ENCODE measurements around the gene CLEC2L. TPM values are rescaled to one million over a fixed set of nuclear protein-coding genes. Genes with fewer than 3 reads are reported as not detected.
A peak's percentile ranks its signal among the peaks of the same experiment; 100 is the strongest.

The CLEC2L gene
- total RNA-seq, 2 experiments from 2014 or later: not detected

DNA sequence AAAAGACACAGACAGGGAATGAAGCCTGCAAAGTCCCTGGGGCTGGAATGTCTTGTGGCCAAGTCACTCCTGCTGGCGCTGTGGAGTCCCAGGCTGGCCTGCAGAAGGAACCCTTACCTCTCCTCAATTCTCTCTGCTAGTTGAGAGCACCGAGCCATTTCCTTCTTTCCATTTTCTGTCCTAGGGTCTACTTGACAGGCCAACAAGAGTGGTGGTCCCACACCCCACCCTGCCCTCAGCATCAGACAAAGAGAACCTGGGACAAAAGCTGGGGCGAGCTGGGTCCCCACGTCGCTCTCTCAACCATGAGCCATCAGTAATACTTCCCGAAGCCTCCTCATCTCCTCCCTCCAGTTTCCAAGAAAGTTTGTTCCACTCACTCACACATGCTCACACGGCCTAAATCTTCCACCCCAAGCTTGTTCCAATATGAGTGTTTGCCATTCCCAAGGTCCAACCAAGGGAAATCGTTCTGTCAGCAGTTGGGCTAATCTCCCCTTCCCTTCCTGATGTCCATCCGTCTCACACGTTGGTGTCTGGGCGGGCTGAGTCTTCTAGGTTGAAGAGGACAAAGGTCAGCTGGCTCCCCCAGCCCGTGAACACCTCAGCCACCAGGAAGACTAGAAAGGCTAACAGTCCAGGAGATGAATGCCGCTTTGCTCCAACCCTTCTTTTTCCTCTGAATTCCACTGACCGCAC is 44.3 kb downstream of the CLEC2L start:
- H3K4me3 Mint-ChIP-seq: no peak overlapping the region
- CTCF ChIA-PET: no interaction called here
- ATAC-seq (no peak), DNase-seq (no peak)
- H3K27me3 Mint-ChIP-seq: no peaks in the 10 kb centered on the region
- no peaks in the 10 kb centered on the region for H3K4me1 Mint-ChIP-seq
- H3K9me3 Mint-ChIP-seq (ENCODE audit: low read depth): no peaks in the 10 kb centered on the region
- no peaks in the 10 kb centered on the region for H3K36me3 Mint-ChIP-seq
- no peak overlapping the region for H3K27ac Mint-ChIP-seq

- Mint-ChIP-seq H3K27me3 (no peaks in the 10 kb centered on the region), H3K27ac (no peak overlapping the region)
These were observed 44.8 kb downstream of the CLEC2L start for GRCh38 chr7:139568346-139568675.

GRCh38 chr7:139568813-139569490 is 45.5 kb downstream of the CLEC2L start:
- H3K27ac Mint-ChIP-seq: no peak overlapping the region
- CTCF ChIA-PET: no interaction called here
- DNase-seq (no peak), ATAC-seq (no peak)
- no peaks in the 10 kb centered on the region for H3K27me3 Mint-ChIP-seq
- H3K4me3 Mint-ChIP-seq: no peak overlapping the region
- H3K36me3 Mint-ChIP-seq: no peaks in the 10 kb centered on the region
- H3K9me3 Mint-ChIP-seq (ENCODE audit: low read depth): no peaks in the 10 kb centered on the region
- H3K4me1 Mint-ChIP-seq: no peaks in the 10 kb centered on the region

More at GRCh38 chr7:139568346-139568675, 44.8 kb downstream of the CLEC2L start:
- Mint-ChIP-seq H3K4me3 (no peak overlapping the region), H3K36me3 (no peaks in the 10 kb centered on the region), H3K9me3 (ENCODE audit: low read depth) (no peaks in the 10 kb centered on the region), H3K4me1 (no peaks in the 10 kb centered on the region)
- ATAC-seq (no peak), DNase-seq (no peak)
- CTCF ChIA-PET: no interaction called here

DNA sequence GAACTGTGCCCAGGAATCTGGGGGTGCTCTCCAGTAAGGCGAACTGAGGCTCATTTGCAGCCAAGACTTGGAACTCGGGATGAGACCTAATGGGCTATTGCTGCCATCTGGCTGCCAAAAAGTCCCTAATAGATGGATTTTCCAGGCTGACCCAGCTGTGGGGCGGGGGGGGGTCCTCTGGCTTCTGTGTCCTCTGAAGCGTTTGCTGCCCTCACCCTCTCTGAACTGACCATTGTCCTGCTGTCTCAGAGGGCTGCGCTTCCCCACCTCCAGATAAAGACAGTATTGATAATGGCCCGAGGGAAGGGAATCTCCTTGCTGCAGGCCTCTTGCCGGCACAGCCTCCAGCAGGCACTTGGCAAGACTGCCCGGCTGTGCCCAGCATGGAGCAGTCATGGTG is 46.6 kb downstream of the CLEC2L start:
- Mint-ChIP-seq H3K27ac (no peak overlapping the region), H3K4me1 (no peaks in the 10 kb centered on the region), H3K36me3 (no peaks in the 10 kb centered on the region), H3K27me3 (no peaks in the 10 kb centered on the region), H3K4me3 (no peak overlapping the region), H3K9me3 (ENCODE audit: low read depth) (no peaks in the 10 kb centered on the region)
- CTCF ChIA-PET: no interaction called here
- ATAC-seq (no peak), DNase-seq (no peak)

DNA sequence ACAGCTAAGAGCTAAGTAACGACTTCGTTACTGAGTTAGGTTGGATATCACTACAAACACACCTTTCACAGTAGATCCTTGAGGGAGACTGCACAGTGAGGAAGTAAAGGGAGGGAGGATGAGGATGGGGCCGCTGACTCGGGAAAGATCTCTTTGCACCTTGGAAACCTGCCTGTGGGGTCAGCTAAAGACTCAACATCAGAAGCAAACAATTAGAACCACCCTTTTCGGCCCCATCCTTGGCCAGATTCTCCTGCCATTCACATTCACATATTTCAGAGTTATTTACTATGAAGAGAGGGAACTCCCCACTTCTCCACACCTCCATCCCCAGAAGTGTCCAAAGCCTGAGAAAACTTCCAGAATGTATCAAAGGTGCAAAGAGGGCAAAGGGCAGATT is 47.1 kb downstream of the CLEC2L start:
- H3K27ac Mint-ChIP-seq: no peak overlapping the region
- ATAC-seq: no peak
- CTCF ChIA-PET: no interaction called here
- H3K27me3 Mint-ChIP-seq: no peaks in the 10 kb centered on the region
- H3K9me3 Mint-ChIP-seq (ENCODE audit: low read depth): no peaks in the 10 kb centered on the region
- no peak overlapping the region for H3K4me3 Mint-ChIP-seq
- H3K4me1 Mint-ChIP-seq: no peaks in the 10 kb centered on the region
- DNase-seq: no peak
- no peaks in the 10 kb centered on the region for H3K36me3 Mint-ChIP-seq

DNA sequence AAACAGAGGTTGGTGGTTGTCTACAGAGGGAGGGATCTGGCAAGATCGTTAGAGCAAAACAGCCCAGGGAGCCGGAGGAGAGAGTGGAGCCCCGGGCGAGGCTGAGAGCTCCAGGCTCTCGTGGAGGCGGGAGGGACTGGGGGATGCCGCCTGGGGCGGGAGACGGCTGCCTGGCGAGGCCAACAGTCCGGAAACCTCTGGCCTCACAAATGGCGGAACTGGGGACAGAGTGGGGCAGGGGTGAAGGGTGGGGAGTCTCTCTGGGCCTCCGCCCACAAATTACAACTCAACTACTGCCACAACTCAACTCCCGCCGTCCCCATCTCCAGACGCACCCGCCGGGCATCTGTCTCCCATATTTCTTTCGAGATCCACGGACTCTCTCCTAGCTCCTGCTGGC is 47.7 kb downstream of the CLEC2L start:
- no peak for ATAC-seq
- Mint-ChIP-seq H3K27ac (no peak overlapping the region), H3K36me3 (no peaks in the 10 kb centered on the region), H3K4me3 (no peak overlapping the region), H3K9me3 (ENCODE audit: low read depth) (no peaks in the 10 kb centered on the region), H3K4me1 (no peaks in the 10 kb centered on the region), H3K27me3 (no peaks in the 10 kb centered on the region)
- CTCF ChIA-PET: no interaction called here
- DNase-seq: no peak

GRCh38 chr7:139571651-139572050 is 48.2 kb downstream of the CLEC2L start:
- CTCF ChIA-PET: no interaction called here
- DNase-seq: no peak
- Mint-ChIP-seq H3K9me3 (ENCODE audit: low read depth) (no peaks in the 10 kb centered on the region), H3K36me3 (no peaks in the 10 kb centered on the region), H3K27me3 (no peaks in the 10 kb centered on the region), H3K4me3 (no peak overlapping the region), H3K27ac (no peak overlapping the region), H3K4me1 (no peaks in the 10 kb centered on the region)
- no peak for ATAC-seq

GRCh38 chr7:139572071-139572470 is 48.6 kb downstream of the CLEC2L start:
- CTCF ChIA-PET: no interaction called here
- H3K27me3 Mint-ChIP-seq: no peaks in the 10 kb centered on the region
- ATAC-seq (no peak), DNase-seq (no peak)
- no peaks in the 10 kb centered on the region for H3K9me3 Mint-ChIP-seq (ENCODE audit: low read depth)
- no peaks in the 10 kb centered on the region for H3K36me3 Mint-ChIP-seq
- H3K4me1 Mint-ChIP-seq: no peaks in the 10 kb centered on the region
- no peak overlapping the region for H3K27ac Mint-ChIP-seq
- H3K4me3 Mint-ChIP-seq: no peak overlapping the region

DNA sequence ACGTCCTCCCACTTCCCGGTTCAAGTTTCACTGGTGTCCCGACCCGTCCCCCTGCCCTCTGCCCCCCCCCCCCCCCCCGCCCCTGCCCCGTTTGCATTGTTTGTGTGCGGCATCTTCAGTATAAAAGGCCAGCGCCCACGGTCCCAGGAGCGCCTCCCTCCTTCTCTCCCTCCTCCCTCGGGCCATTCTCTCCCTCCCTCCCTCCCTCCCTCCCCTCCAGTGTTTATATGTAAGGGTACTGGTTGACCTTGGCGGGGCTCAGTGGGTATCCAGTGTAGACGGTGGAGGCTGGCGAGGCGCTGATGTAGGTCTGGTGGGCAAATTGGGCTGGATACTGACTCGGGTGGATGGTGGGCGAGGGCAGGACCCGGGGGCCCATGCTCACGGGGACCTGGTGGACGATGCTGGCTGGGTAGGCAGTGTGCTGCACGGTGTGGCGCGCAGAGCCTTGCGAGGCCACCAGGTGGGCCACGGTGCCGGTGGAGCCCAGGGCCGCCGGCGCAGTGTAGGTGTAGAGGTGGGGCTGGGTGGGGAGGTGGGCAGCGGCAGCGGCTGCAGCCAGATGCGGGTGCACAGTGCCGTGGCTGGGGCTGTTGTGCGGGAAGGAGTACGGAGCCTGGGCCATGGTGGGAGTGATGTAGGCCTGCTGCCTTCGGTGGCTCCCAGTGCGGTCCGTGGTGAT is 49.4 kb downstream of the CLEC2L start:
- Mint-ChIP-seq H3K27ac (no peak overlapping the region), H3K4me3 (no peak overlapping the region), H3K36me3 (no peaks in the 10 kb centered on the region), H3K27me3 (no peaks in the 10 kb centered on the region), H3K9me3 (ENCODE audit: low read depth) (no peaks in the 10 kb centered on the region), H3K4me1 (no peaks in the 10 kb centered on the region)
- no peak for ATAC-seq
- no peak for DNase-seq
- CTCF ChIA-PET: no interaction called here

GRCh38 chr7:139573871-139574270 is 50.4 kb downstream of the CLEC2L start:
- H3K36me3 Mint-ChIP-seq: peaks cover 2% of the 10 kb centered on the region

GRCh38 chr7:139574618-139575337 is 51.3 kb downstream of the CLEC2L start:
- H3K27me3 Mint-ChIP-seq: no peaks in the 10 kb centered on the region
- DNase-seq (peak; percentile 36), ATAC-seq (no peak)
- no peaks in the 10 kb centered on the region for H3K9me3 Mint-ChIP-seq (ENCODE audit: low read depth)
- CTCF ChIA-PET: no interaction called here
- no peak overlapping the region for H3K27ac Mint-ChIP-seq
- H3K4me1 Mint-ChIP-seq: no peaks in the 10 kb centered on the region
- no peak overlapping the region for H3K4me3 Mint-ChIP-seq
- peaks cover 2% of the 10 kb centered on the region for H3K36me3 Mint-ChIP-seq

More at GRCh38 chr7:139573871-139574270, 50.4 kb downstream of the CLEC2L start:
- no peaks in the 10 kb centered on the region for H3K9me3 Mint-ChIP-seq (ENCODE audit: low read depth)
- H3K4me1 Mint-ChIP-seq: no peaks in the 10 kb centered on the region
- H3K27ac Mint-ChIP-seq: no peak overlapping the region
- DNase-seq (peak; percentile 15), ATAC-seq (no peak)
- H3K27me3 Mint-ChIP-seq: no peaks in the 10 kb centered on the region
- no peak overlapping the region for H3K4me3 Mint-ChIP-seq
- CTCF ChIA-PET: no interaction called here

DNA sequence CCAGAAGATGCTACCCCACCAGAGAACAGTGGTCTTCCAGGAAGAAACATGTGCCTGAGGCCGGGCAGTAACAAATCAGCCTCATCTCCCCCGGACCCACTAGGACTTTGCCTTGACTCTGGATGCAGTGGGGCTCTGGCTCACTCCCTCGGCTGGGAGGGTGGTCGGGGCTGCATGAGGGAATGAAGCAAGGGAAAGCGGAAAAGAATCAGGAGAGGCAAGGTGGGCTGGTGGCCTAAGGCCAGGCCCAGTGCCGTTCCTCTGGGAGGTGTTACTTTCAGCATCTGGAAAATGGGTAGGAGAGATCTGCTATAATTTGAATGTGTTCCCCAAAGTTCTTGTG is 51.8 kb downstream of the CLEC2L start:
- Mint-ChIP-seq H3K9me3 (ENCODE audit: low read depth) (no peaks in the 10 kb centered on the region), H3K4me3 (no peak overlapping the region), H3K36me3 (peaks cover 2% of the 10 kb centered on the region), H3K27me3 (no peaks in the 10 kb centered on the region), H3K27ac (no peak overlapping the region), H3K4me1 (no peaks in the 10 kb centered on the region)
- CTCF ChIA-PET: no interaction called here
- peak; percentile 29 for DNase-seq
- ATAC-seq: no peak

DNA sequence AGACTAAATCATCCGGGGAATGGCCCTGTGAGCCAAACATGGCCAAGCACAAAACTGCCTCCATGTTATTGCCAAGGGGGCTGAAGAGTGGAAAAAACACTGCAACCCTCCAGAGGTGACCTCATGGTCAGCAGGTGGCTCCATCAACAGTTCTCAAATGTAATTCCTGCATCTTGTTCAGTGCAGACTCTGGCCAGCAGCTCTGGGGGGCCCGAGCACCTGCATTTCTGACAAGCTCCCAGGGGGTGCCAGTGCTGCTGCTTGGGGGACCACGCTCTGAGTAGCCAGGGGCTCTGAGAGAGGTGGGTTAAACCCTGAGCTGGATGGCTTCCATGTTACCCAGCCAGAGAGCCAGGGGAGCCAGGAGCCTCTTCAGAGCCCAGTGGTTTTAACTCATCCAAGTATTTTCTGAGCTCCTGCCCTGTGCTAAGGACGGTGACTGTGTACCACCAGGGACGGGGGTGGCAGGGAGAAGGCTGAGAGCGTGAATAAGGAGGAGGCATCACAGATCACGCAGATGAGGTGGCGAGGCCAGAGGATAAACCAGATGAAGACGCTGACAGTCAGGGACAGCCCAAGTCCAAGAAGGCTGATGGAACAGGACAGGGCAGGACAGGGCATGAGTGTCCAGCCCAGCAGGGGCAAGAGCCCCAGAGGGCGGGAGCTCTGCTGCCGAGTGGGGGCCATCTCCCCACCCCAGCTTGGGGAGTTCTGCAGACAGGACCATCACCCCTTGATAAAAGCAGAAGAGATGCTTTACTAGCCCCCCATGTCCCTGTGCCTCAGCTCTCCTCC is 52.9 kb downstream of the CLEC2L start:
- peak; percentile 32 for DNase-seq
- CTCF ChIA-PET: no interaction called here
- no peak for ATAC-seq

More for the DNA sequence above, 52.9 kb downstream of the CLEC2L start:
- H3K9me3 Mint-ChIP-seq (ENCODE audit: low read depth): no peaks in the 10 kb centered on the region
- no peaks in the 10 kb centered on the region for H3K4me1 Mint-ChIP-seq
- no peak overlapping the region for H3K27ac Mint-ChIP-seq
- peaks cover 2% of the 10 kb centered on the region for H3K36me3 Mint-ChIP-seq
- no peak overlapping the region for H3K4me3 Mint-ChIP-seq
- H3K27me3 Mint-ChIP-seq: no peaks in the 10 kb centered on the region

Measured in activated CD8-positive, alpha-beta memory T cell treated with anti-CD3 and anti-CD28 coated beads, Interleukin-2, amount 10 ng/mL, durations not matched to agents 7 days and 5 days (primary cell).